ENCODE measurements around the gene KY.

- TF ChIP-seq EGR1 (IDR thresholded peaks at IDR 0.05; ENCODE audit: low read depth in 2 of 2) (no peak), RXRA (IDR thresholded peaks at IDR 0.05) (no peak)
- TF ChIP-seq, protein P1, sequence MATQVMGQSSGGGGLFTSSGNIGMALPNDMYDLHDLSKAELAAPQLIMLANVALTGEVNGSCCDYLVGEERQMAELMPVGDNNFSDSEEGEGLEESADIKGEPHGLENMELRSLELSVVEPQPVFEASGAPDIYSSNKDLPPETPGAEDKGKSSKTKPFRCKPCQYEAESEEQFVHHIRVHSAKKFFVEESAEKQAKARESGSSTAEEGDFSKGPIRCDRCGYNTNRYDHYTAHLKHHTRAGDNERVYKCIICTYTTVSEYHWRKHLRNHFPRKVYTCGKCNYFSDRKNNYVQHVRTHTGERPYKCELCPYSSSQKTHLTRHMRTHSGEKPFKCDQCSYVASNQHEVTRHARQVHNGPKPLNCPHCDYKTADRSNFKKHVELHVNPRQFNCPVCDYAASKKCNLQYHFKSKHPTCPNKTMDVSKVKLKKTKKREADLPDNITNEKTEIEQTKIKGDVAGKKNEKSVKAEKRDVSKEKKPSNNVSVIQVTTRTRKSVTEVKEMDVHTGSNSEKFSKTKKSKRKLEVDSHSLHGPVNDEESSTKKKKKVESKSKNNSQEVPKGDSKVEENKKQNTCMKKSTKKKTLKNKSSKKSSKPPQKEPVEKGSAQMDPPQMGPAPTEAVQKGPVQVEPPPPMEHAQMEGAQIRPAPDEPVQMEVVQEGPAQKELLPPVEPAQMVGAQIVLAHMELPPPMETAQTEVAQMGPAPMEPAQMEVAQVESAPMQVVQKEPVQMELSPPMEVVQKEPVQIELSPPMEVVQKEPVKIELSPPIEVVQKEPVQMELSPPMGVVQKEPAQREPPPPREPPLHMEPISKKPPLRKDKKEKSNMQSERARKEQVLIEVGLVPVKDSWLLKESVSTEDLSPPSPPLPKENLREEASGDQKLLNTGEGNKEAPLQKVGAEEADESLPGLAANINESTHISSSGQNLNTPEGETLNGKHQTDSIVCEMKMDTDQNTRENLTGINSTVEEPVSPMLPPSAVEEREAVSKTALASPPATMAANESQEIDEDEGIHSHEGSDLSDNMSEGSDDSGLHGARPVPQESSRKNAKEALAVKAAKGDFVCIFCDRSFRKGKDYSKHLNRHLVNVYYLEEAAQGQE (IDR thresholded peaks at IDR 0.05) = no peak
- TF ChIP-seq, protein P2, sequence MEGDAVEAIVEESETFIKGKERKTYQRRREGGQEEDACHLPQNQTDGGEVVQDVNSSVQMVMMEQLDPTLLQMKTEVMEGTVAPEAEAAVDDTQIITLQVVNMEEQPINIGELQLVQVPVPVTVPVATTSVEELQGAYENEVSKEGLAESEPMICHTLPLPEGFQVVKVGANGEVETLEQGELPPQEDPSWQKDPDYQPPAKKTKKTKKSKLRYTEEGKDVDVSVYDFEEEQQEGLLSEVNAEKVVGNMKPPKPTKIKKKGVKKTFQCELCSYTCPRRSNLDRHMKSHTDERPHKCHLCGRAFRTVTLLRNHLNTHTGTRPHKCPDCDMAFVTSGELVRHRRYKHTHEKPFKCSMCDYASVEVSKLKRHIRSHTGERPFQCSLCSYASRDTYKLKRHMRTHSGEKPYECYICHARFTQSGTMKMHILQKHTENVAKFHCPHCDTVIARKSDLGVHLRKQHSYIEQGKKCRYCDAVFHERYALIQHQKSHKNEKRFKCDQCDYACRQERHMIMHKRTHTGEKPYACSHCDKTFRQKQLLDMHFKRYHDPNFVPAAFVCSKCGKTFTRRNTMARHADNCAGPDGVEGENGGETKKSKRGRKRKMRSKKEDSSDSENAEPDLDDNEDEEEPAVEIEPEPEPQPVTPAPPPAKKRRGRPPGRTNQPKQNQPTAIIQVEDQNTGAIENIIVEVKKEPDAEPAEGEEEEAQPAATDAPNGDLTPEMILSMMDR (IDR thresholded peaks at IDR 0.05; ENCODE audit: low read depth, low read length, missing input control) = no peak
- TF ChIP-seq, protein P3, sequence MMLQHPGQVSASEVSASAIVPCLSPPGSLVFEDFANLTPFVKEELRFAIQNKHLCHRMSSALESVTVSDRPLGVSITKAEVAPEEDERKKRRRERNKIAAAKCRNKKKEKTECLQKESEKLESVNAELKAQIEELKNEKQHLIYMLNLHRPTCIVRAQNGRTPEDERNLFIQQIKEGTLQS (IDR thresholded peaks at IDR 0.05) = no peak
Observed at GRCh38 chr3:134654031-134654430, 3.2 kb upstream of the KY start.

Data from liver (tissue), 3 donors.